Measurements from ENCODE around the gene OR10K2.

- TF ChIP-seq SP1 (CRISPR knock-in tag; conservative IDR thresholded peaks at IDR 0.05) (no peak), PRDM15 (CRISPR knock-in tag; IDR thresholded peaks at IDR 0.05) (no peak), AFF4 (CRISPR knock-in tag; IDR thresholded peaks at IDR 0.05; ENCODE audit: borderline replicate concordance) (no peak), ATF2 (CRISPR knock-in tag; IDR thresholded peaks at IDR 0.05; ENCODE audit: borderline replicate concordance, low read depth) (no peak), E2F5 (CRISPR knock-in tag; IDR thresholded peaks at IDR 0.05) (no peak), CTCF (IDR thresholded peaks at IDR 0.05) (no peak), CREM (CRISPR knock-in tag; IDR thresholded peaks at IDR 0.05) (no peak)
These were observed 18.9 kb downstream of the OR10K2 start for GRCh38 chr1:158407092-158407491.

Measured in WTC11 (cell line).